GM18507 (cell line): Measurements from ENCODE around the gene TAPBPL.
"Not testable (repeated sequence)": the region's sequence is repeated elsewhere in the genome, so short reads cannot be mapped to it uniquely, and the experiment has no call there.

Experiments
- DNase-seq: peaks from one replicate; pipeline ENCODE4 v3.0.0; 2011; ENCODE audit warnings: low read depth; ENCODE audit not compliant: insufficient read length; ENCODE audit errors: extremely low spot score
- FAIRE-seq: peaks from 2 replicates; lab custom pipeline; 2011; peaks lifted over from hg19 to GRCh38; lab: Jason Lieb, UNC

TAPBPL gene, protein sequence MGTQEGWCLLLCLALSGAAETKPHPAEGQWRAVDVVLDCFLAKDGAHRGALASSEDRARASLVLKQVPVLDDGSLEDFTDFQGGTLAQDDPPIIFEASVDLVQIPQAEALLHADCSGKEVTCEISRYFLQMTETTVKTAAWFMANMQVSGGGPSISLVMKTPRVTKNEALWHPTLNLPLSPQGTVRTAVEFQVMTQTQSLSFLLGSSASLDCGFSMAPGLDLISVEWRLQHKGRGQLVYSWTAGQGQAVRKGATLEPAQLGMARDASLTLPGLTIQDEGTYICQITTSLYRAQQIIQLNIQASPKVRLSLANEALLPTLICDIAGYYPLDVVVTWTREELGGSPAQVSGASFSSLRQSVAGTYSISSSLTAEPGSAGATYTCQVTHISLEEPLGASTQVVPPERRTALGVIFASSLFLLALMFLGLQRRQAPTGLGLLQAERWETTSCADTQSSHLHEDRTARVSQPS

GRCh38 chr12:6451348-6452244, at the start of gene TAPBPL:
TSS of gene TAPBPL (plus strand) at chr12:6452042. CDS start at chr12:6452249, 207 bp downstream.
- DNase-seq: peak; percentile 65
- FAIRE-seq: peak; percentile 96

GRCh38 chr12:6404390-6404789, 47.5 kb upstream of the TAPBPL start:
- FAIRE-seq (no peak), DNase-seq (no peak)

DNA sequence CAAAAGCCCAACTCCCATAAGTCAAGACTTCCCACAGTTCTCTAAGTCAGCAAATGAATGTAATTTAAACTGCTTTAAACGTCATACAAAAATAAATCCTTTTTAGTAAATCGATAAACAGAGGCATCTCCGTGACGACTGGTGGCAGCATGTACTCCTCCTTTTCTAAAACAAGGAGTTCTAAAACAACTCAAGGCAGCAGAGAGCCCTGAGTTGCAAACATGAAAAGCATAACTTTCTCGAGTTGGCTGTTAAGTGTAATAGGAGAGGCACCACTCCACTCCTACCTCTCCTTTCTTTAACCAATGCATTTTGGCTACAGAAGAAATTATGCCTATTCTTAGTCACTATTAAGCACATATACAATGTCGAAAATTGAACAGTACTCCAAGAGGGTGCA, 45.9 kb upstream of the TAPBPL start:
- FAIRE-seq (no peak), DNase-seq (no peak)

GRCh38 chr12:6407236-6407954, 44.4 kb upstream of the TAPBPL start:
- no peak for FAIRE-seq
- no peak for DNase-seq

DNA sequence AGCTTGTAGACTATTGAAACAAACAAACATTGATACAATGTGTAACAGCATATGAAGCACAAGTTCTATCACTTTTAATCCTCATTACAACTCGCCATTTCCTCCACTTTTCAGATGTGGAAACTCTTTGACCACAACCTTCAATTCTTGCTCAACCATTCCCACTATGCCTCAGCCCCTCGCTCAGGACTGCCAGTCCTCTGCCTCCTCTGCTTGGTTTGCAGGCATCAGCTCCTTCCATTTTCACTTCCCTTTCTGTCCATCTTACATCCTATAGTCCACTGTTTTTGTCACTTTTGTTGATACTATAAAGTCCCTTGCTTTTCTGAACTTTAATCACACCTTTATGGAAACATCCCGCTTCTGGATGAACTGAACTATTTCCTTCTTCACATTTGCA, 35.2 kb upstream of the TAPBPL start:
- DNase-seq: no peak
- FAIRE-seq: peak; percentile 33

GRCh38 chr12:6418796-6419195, 33.0 kb upstream of the TAPBPL start:
- no peak for FAIRE-seq
- no peak for DNase-seq

DNA sequence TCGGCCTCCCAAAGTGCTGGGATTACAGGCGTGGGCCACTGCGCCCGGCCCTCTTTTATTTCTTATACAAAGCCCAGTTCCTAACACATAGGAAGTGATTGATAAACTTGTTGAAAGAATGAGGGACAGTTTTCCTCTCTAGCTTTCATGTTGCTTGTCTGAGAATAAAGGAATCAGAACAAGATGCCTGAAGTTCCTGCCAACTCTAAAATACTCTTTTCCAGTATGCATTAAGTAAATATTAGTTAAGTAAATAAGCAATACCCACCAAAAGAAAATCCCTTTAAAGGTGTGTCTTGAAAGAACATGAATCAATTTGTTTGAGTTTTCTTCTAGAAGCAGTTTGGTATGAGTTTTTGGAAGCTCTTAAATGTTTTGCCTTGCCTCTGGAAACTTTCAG, 31.5 kb upstream of the TAPBPL start:
- FAIRE-seq (no peak), DNase-seq (no peak)

- peak; percentile 74 for DNase-seq
- peak; percentile 96 for FAIRE-seq
These were observed 28.4 kb upstream of the TAPBPL start for GRCh38 chr12:6423267-6424007.

- FAIRE-seq (peak; percentile 9), DNase-seq (no peak)
These were observed 27.9 kb upstream of the TAPBPL start for GRCh38 chr12:6424008-6424347.

- no peak for DNase-seq
- FAIRE-seq: no peak
These were observed 27.0 kb upstream of the TAPBPL start for GRCh38 chr12:6424866-6425265.

DNA sequence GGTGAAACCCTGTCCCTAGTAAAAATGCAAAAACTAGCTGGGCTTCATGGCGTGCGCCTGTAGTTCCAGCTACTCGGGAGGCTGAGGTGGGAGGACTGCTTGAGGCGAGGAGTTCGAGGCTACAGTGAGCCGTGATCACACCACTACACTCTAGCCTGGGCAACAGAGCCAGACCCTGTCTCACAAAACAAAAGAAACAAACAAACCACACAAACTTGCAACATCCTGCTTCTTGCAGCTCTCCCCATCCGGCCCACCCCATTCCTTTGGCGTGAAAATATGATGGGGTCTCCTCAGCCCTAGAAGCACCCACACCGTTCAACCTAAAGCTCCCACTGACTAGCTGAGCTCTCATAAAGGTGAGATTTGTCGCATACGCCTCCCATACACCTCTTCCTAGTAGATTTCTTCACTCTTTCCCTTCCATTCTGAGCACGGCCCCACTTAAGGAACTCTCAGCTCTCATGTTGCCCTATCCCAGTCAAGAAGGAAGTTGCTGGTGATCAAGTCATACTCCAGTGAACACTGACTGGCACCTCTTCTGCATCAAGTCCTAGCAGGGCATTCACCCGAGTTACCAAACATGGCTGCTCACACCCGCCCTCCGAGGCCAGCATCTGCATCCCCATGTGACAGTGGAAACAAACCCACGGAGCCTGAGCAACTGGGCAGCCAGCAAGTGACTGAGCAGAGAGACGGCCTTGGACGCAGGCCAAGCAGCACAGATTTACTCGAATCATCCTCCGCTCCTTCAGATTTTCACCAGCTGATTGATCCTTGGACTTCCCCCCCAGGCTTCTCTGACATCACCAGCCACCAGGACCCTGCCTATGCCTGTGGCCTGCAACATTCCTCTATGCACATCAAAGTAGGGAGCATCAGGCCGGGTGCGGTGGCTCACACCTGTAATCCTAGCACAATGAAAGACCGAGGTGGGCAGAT, 26.0 kb upstream of the TAPBPL start:
- FAIRE-seq: peak; percentile 69

GRCh38 chr12:6426882-6427671, 24.8 kb upstream of the TAPBPL start:
- DNase-seq (no peak), FAIRE-seq (peak; percentile 97)

More for the DNA sequence above, 26.0 kb upstream of the TAPBPL start:
- DNase-seq: no peak

DNA sequence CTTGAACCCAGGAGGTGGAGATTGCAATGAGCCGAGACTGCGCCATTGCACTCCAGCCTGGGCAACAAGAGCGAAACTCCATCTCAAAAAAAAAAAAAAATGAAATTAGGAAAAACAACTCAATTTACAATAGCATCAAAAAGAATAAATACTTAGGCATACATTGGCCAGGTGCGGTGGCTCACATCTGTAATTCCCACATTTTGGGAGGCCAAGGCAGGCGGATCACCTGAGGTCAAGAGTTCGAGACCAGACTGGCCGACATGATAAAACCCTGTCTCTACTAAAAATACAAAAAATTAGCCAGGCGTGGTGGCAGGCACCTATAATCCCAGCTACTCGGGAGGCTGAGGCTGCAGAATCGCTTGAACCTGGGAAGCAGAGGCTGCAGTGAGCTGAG, 24.0 kb upstream of the TAPBPL start:
- not testable (repeated sequence) for FAIRE-seq

GRCh38 chr12:6428326-6428725, 23.5 kb upstream of the TAPBPL start:
- DNase-seq: no peak
- FAIRE-seq: peak; percentile 53

More for the DNA sequence above, 24.0 kb upstream of the TAPBPL start:
- not testable (repeated sequence) for DNase-seq

GRCh38 chr12:6430124-6430989, 21.5 kb upstream of the TAPBPL start:
- FAIRE-seq: peak; percentile 60
- DNase-seq: no peak

- FAIRE-seq: peak; percentile 56
- DNase-seq: no peak
These were observed 18.9 kb upstream of the TAPBPL start for GRCh38 chr12:6432991-6433390.
